GM12801 (cell line): ENCODE results near the gene CNTN5.

ENCODE experiments used
- TF ChIP-seq, protein P1 (sequence below): IDR thresholded peaks from one replicate; pipeline ENCODE4 v1.5.1; 2011; ENCODE audit warnings: control low read depth; ENCODE audit not compliant: insufficient read length; ENCODE audit errors: extremely low read depth

Gene CNTN5

GRCh38 chr11:100152766-100153165 is 1132.0 kb downstream of the CNTN5 start:
- TF ChIP-seq, protein P1, sequence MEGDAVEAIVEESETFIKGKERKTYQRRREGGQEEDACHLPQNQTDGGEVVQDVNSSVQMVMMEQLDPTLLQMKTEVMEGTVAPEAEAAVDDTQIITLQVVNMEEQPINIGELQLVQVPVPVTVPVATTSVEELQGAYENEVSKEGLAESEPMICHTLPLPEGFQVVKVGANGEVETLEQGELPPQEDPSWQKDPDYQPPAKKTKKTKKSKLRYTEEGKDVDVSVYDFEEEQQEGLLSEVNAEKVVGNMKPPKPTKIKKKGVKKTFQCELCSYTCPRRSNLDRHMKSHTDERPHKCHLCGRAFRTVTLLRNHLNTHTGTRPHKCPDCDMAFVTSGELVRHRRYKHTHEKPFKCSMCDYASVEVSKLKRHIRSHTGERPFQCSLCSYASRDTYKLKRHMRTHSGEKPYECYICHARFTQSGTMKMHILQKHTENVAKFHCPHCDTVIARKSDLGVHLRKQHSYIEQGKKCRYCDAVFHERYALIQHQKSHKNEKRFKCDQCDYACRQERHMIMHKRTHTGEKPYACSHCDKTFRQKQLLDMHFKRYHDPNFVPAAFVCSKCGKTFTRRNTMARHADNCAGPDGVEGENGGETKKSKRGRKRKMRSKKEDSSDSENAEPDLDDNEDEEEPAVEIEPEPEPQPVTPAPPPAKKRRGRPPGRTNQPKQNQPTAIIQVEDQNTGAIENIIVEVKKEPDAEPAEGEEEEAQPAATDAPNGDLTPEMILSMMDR = no peak

GRCh38 chr11:100163471-100163870 is 1142.7 kb downstream of the CNTN5 start:
- TF ChIP-seq, protein P1 = no peak

GRCh38 chr11:100174881-100175280 is 1154.1 kb downstream of the CNTN5 start:
- TF ChIP-seq, protein P1 = no peak

DNA sequence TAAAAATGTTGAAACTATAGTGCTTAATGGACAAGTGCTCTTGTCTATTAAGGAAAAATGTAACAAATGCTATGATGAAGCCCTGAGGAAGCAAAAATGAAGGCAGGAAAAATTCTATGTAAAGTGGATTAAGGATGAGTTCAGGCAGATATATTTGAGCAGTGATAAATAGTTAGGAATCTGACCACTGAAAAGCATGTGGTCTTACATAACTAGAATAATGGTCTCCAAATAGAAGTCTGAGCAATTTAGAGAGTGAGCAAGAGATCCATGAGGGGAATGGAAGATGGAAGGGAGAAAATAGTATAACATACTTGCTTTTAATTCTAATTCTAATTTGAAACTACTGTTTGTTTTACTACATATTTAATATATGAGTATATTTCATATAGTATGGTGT is 1155.7 kb downstream of the CNTN5 start:
- TF ChIP-seq, protein P1 = no peak

- TF ChIP-seq, protein P1 = no peak
Observed at GRCh38 chr11:100177651-100178050, 1156.9 kb downstream of the CNTN5 start.

DNA sequence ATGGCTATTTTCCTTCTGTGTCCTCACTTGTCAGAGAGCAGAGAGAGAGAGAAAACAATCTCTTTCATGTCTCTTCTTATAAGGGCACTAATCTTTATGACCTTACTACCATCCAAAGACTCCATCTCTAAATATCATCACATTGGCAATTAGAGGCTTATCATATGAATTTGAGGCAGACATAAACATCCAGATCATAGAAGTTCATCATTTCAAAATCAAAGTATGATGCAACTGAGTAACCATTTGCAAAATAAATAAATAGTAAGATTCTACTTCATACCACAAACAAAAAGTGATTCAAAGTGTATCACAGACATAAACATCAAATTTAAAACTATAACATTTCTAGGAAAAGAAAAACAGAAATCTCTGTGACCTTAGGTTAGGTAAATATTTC is 1161.6 kb downstream of the CNTN5 start:
- TF ChIP-seq, protein P1 = no peak

- TF ChIP-seq, protein P1 = no peak
Observed at GRCh38 chr11:100182927-100183326, 1162.2 kb downstream of the CNTN5 start.

- TF ChIP-seq, protein P1 = no peak
Observed at GRCh38 chr11:100185588-100185987, 1164.8 kb downstream of the CNTN5 start.
